Kidney capillary endothelial cell (primary cell): ENCODE data around the gene CORO7.

ENCODE experiments used
- DNase-seq: peaks from one replicate; pipeline ENCODE4 v3.0.0-alpha.2; 2018; ENCODE audit warnings: low spot score

Gene CORO7

GRCh38 chr16:4383591-4384444 lies 32.6 kb downstream of the CORO7 start:
- no peak for DNase-seq

- no peak for DNase-seq
These were observed 33.5 kb downstream of the CORO7 start for GRCh38 chr16:4382795-4383357.

GRCh38 chr16:4381935-4382794 lies 34.2 kb downstream of the CORO7 start:
- no peak for DNase-seq

GRCh38 chr16:4381072-4381934 lies 35.1 kb downstream of the CORO7 start:
- DNase-seq: no peak

- DNase-seq: no peak
These were observed 36.0 kb downstream of the CORO7 start for GRCh38 chr16:4380119-4381063.

GRCh38 chr16:4378999-4379690 lies 37.3 kb downstream of the CORO7 start:
- no peak for DNase-seq

- DNase-seq: no peak
These were observed 38.2 kb downstream of the CORO7 start for GRCh38 chr16:4378161-4378666.

- DNase-seq: no peak
These were observed 38.7 kb downstream of the CORO7 start for GRCh38 chr16:4377573-4378154.

- DNase-seq: no peak
These were observed 39.4 kb downstream of the CORO7 start for GRCh38 chr16:4376893-4377572.

GRCh38 chr16:4376126-4376892 lies 40.1 kb downstream of the CORO7 start:
- DNase-seq: no peak

GRCh38 chr16:4375717-4376116 lies 40.7 kb downstream of the CORO7 start:
- DNase-seq: no peak

- no peak for DNase-seq
These were observed 42.3 kb downstream of the CORO7 start for GRCh38 chr16:4373909-4374742.

- DNase-seq: no peak
These were observed 43.0 kb downstream of the CORO7 start for GRCh38 chr16:4373356-4373908.

- no peak for DNase-seq
These were observed 43.6 kb downstream of the CORO7 start for GRCh38 chr16:4372578-4373355.

GRCh38 chr16:4372001-4372577 lies 44.3 kb downstream of the CORO7 start:
- DNase-seq: no peak
